ENCODE measurements around the gene PHF11. TPM values are rescaled to one million over a fixed set of nuclear protein-coding genes. Genes with fewer than 3 reads are reported as not detected.

PHF11 gene
- polyA plus RNA-seq, 1 donor (not counting 4 experiments of a cell fraction or from before 2014, with no cell fraction given), result 32.9 TPM

DNA sequence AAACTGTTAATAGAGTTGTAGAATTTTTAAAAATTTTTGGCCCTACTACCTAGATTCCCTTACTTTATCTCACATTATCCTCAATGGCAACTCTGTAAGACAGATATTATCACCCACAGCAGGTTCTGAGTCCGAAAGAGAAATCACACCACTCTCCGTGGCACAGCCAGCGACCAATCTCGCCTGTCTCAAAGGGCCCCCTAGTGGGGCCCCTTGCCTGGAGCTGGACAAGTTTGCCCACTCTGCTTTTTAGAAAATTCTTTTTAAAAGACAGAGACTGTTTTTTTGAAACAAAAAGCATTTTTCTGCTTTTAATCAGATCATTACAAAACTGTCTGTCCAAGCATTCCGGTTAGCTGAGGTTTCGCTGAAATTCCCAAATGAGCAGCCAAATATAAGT is 21.7 kb downstream of the PHF11 start:
- Histone ChIP-seq H3K36me3 (ENCODE audit: control insufficient read depth in 2 of 2, extremely low read depth in 1 of 2, insufficient read depth in 2 of 2, low read length in 2 of 2) (peaks cover 4 to 9% of the 10 kb centered on the region in 2 experiments), H3K4me1 (ENCODE audit: control insufficient read depth, extremely low read depth, insufficient read depth, low read length) (no peaks in the 10 kb centered on the region), H3K27ac (ENCODE audit: control insufficient read depth, insufficient read depth, low read length) (no peak overlapping the region), H3K4me2 (ENCODE audit: control insufficient read depth, extremely low read depth, insufficient read depth, low read depth, low read length) (no peak overlapping the region), H3K27me3 (ENCODE audit: control insufficient read depth, extremely low read depth, insufficient read depth, low read length) (no peaks in the 10 kb centered on the region), H3K9ac (ENCODE audit: control insufficient read depth, extremely low read depth, insufficient read depth, low read length) (no peak overlapping the region), H4K20me1 (ENCODE audit: control insufficient read depth, extremely low read depth, insufficient read depth, low read length) (no peaks in the 10 kb centered on the region), H3K9me3 (ENCODE audit: control insufficient read depth, low read depth, low read length) (no peaks in the 10 kb centered on the region), H3K4me3 (ENCODE audit: control insufficient read depth in 2 of 3, extremely low read depth in 1 of 3, insufficient read depth in 2 of 3, low read depth in 1 of 3, low read length in 3 of 3) (no peak overlapping the region), H3K79me2 (ENCODE audit: control insufficient read depth, insufficient read depth, low read length) (no peaks in the 10 kb centered on the region), H2AFZ (ENCODE audit: control insufficient read depth, low read length) (no peak overlapping the region), H3K9me1 (ENCODE audit: control insufficient read depth, extremely low read depth, insufficient read depth, low read length) (no peaks in the 10 kb centered on the region)
- FAIRE-seq (no peak), DNase-seq (ENCODE audit: low read depth, low spot score) (no peak)
- dilution Hi-C loops (cut with MboI; ENCODE audit: extremely low pct_ligation_motif_present, low sequenced_read_pairs), result no loop called here
- TF ChIP-seq, protein P1, sequence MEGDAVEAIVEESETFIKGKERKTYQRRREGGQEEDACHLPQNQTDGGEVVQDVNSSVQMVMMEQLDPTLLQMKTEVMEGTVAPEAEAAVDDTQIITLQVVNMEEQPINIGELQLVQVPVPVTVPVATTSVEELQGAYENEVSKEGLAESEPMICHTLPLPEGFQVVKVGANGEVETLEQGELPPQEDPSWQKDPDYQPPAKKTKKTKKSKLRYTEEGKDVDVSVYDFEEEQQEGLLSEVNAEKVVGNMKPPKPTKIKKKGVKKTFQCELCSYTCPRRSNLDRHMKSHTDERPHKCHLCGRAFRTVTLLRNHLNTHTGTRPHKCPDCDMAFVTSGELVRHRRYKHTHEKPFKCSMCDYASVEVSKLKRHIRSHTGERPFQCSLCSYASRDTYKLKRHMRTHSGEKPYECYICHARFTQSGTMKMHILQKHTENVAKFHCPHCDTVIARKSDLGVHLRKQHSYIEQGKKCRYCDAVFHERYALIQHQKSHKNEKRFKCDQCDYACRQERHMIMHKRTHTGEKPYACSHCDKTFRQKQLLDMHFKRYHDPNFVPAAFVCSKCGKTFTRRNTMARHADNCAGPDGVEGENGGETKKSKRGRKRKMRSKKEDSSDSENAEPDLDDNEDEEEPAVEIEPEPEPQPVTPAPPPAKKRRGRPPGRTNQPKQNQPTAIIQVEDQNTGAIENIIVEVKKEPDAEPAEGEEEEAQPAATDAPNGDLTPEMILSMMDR (optimal IDR thresholded peaks at IDR 0.05 in 1 of 3, IDR thresholded peaks at IDR 0.05 in 1 of 3, conservative IDR thresholded peaks at IDR 0.05 in 1 of 3; ENCODE audit: extremely low read depth in 1 of 3, insufficient read depth in 2 of 3, low read length in 3 of 3), result no peak
- TF ChIP-seq EZH2 (IDR thresholded peaks at IDR 0.05; ENCODE audit: low read length), result no peak

DNA sequence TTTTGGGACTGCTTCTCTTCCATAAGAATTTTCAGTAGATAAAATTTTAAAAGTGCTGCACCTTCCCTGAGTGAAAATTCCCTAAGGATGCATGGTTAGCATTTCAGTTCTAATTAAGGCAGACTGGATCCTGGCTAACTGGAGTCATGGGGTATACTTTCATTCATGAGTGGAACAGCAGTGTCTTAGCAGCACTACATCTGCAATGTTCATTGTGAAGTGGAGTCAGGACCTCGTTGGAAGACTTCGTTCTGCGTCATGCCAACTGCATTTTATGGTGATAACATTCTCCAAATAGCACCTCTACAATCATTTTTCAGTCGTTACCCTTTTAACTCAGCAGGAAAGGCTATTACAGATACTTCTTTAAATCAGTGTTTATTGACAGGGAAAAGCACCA is 25.5 kb downstream of the PHF11 start:
- dilution Hi-C loops (cut with MboI; ENCODE audit: extremely low pct_ligation_motif_present, low sequenced_read_pairs), result no loop called here
- Histone ChIP-seq H3K9ac (ENCODE audit: control insufficient read depth, extremely low read depth, insufficient read depth, low read length) (no peak overlapping the region), H3K9me3 (ENCODE audit: control insufficient read depth, low read depth, low read length) (no peaks in the 10 kb centered on the region), H3K4me3 (ENCODE audit: control insufficient read depth in 2 of 3, extremely low read depth in 1 of 3, insufficient read depth in 2 of 3, low read depth in 1 of 3, low read length in 3 of 3) (no peak overlapping the region), H2AFZ (ENCODE audit: control insufficient read depth, low read length) (no peak overlapping the region), H3K36me3 (ENCODE audit: control insufficient read depth in 2 of 2, extremely low read depth in 1 of 2, insufficient read depth in 2 of 2, low read length in 2 of 2) (peaks cover 0 to 3% of the 10 kb centered on the region in 2 experiments), H3K27ac (ENCODE audit: control insufficient read depth, insufficient read depth, low read length) (no peak overlapping the region), H3K4me2 (ENCODE audit: control insufficient read depth, extremely low read depth, insufficient read depth, low read depth, low read length) (no peak overlapping the region), H3K9me1 (ENCODE audit: control insufficient read depth, extremely low read depth, insufficient read depth, low read length) (no peaks in the 10 kb centered on the region), H3K27me3 (ENCODE audit: control insufficient read depth, extremely low read depth, insufficient read depth, low read length) (no peaks in the 10 kb centered on the region), H3K4me1 (ENCODE audit: control insufficient read depth, extremely low read depth, insufficient read depth, low read length) (no peaks in the 10 kb centered on the region), H4K20me1 (ENCODE audit: control insufficient read depth, extremely low read depth, insufficient read depth, low read length) (no peaks in the 10 kb centered on the region), H3K79me2 (ENCODE audit: control insufficient read depth, insufficient read depth, low read length) (no peaks in the 10 kb centered on the region)
- FAIRE-seq (no peak), DNase-seq (ENCODE audit: low read depth, low spot score) (no peak)
- TF ChIP-seq, protein P1 (optimal IDR thresholded peaks at IDR 0.05 in 1 of 3, IDR thresholded peaks at IDR 0.05 in 1 of 3, conservative IDR thresholded peaks at IDR 0.05 in 1 of 3; ENCODE audit: extremely low read depth in 1 of 3, insufficient read depth in 2 of 3, low read length in 3 of 3), result no peak
- no peak for TF ChIP-seq EZH2 (IDR thresholded peaks at IDR 0.05; ENCODE audit: low read length)
